ENCODE results near the gene ARRDC2. TPM values are rescaled to one million over a fixed set of nuclear protein-coding genes. Genes with fewer than 3 reads are reported as not detected.
"Not testable (repeated sequence)": the region's sequence is repeated elsewhere in the genome, so short reads cannot be mapped to it uniquely, and the experiment has no call there.

The ARRDC2 gene
- total RNA-seq, 1 donor from 2014 or later = 168 TPM

DNA sequence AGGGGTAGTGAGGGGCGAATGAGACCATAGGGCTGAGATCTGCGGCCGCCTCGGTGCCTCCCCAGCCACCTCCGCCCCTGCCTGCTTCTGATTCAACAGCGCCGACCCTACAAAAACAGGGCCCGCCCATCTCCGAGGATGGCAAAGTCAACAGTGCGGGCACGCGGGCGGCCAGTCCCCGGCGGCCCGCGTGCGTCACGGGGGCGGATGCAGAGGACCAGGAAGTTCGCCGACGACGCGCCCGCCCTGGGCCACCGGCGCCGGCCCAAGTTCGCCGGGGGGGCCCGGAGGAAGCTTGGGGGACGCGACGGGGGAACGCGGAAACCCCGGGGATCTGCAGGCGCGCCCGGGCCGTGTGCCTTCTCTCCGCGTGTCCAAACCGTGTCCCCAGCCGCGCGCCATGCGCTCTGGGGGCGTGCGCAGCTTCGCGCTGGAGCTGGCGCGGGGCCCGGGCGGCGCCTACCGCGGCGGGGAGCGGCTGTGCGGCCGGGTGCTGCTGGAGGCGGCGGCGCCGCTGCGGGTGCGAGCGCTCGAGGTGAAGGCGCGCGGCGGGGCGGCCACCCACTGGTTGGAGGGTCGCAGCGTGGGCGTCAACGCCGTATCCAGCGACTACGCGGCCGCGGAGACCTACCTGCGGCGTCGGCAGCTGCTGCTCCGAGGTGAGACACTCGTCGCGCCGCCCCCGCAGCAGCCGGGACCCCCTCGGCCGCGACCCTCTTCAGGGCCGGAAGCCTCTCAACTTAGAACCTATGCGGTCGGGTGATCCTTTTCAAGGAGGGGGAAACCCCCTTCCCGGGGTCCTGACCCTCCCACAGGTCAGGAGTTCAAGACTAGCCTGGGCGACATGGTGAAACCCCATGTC, 6.8 kb upstream of the ARRDC2 start:
- Mint-ChIP-seq H3K4me3 (peak overlapping the region; percentile 92), H3K27ac (peak overlapping the region; percentile 96), H3K27me3 (no peaks in the 10 kb centered on the region), H3K9me3 (no peaks in the 10 kb centered on the region), H3K36me3 (ENCODE audit: low read depth) (peaks cover 6% of the 10 kb centered on the region), H3K4me1 (peaks cover 37% of the 10 kb centered on the region)
- CTCF ChIA-PET = interaction anchor here (1.0 to 8.6 kb wide), 7 partner anchors 44 to 151 kb away, joined by 3 to 227 read pairs (median 3); partner anchors contain the start of gene CCDC124
- intact Hi-C loops (cut with micrococcal nuclease) = loop anchor here (1.0 to 10.0 kb wide), 7 partner anchors 53 to 246 kb away; partner anchors contain the start of genes FCHO1 and RPL18A
- peak; percentile 92 for DNase-seq
- TF ChIP-seq, protein P1, sequence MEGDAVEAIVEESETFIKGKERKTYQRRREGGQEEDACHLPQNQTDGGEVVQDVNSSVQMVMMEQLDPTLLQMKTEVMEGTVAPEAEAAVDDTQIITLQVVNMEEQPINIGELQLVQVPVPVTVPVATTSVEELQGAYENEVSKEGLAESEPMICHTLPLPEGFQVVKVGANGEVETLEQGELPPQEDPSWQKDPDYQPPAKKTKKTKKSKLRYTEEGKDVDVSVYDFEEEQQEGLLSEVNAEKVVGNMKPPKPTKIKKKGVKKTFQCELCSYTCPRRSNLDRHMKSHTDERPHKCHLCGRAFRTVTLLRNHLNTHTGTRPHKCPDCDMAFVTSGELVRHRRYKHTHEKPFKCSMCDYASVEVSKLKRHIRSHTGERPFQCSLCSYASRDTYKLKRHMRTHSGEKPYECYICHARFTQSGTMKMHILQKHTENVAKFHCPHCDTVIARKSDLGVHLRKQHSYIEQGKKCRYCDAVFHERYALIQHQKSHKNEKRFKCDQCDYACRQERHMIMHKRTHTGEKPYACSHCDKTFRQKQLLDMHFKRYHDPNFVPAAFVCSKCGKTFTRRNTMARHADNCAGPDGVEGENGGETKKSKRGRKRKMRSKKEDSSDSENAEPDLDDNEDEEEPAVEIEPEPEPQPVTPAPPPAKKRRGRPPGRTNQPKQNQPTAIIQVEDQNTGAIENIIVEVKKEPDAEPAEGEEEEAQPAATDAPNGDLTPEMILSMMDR (IDR thresholded peaks at IDR 0.05) = no peak
- peak; percentile 82 for ATAC-seq (ENCODE audit: low read depth)
- POLR2A ChIA-PET = interaction anchor here (0.6 to 5.5 kb wide), 53 partner anchors 8 to 1228 kb away, joined by 3 to 67 read pairs (median 5); partner anchors contain the start of genes CCDC124, IL12RB1, JAK3 and JUND

DNA sequence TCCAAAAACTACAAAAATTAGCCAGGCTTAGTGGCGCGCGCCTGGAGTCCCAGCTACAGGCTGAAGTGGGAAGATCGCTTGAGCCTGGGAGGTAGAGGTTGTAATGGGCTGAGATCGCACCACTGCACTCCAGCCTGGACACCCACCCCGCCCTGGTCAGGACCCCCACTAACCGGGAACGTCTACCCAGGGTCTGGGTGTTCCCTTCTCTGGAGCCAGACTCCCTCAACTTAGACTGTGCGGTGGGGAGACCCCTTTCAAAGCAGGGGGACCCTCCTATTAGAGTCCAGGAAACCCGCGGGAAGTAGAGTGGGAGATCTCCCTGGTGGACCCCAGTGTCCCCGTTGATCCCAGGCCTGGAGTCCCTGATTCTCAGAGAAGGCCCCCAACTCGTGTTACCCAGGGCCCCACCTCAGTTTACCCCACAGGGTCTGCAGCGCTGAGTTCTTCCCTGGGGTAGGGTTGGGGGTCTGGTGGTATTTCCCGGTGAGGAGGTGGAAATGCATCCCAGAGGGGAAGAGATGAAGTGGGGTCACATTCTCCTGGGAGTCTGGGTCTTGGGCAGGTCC, 6.1 kb upstream of the ARRDC2 start:
- Mint-ChIP-seq H3K27ac (peak overlapping the region; percentile 88), H3K4me3 (peak overlapping the region; percentile 92), H3K4me1 (peaks cover 37% of the 10 kb centered on the region), H3K9me3 (no peaks in the 10 kb centered on the region), H3K36me3 (ENCODE audit: low read depth) (peaks cover 13% of the 10 kb centered on the region), H3K27me3 (no peaks in the 10 kb centered on the region)
- DNase-seq = no peak
- TF ChIP-seq, protein P1 (IDR thresholded peaks at IDR 0.05) = no peak
- CTCF ChIA-PET = interaction anchor here (1.0 to 8.6 kb wide), 4 partner anchors 43 to 64 kb away, joined by 3 to 227 read pairs (median 4); no protein-coding TSS in a partner anchor
- intact Hi-C loops (cut with micrococcal nuclease) = loop anchor here (1.0 to 10.0 kb wide), 6 partner anchors 54 to 247 kb away; partner anchors contain the start of gene FCHO1
- no peak for ATAC-seq (ENCODE audit: low read depth)
- POLR2A ChIA-PET = interaction anchor here (0.6 to 5.5 kb wide), 30 partner anchors 12 to 279 kb away, joined by 3 to 67 read pairs (median 6); partner anchors contain the start of genes CCDC124, IL12RB1, JAK3 and JUND

DNA sequence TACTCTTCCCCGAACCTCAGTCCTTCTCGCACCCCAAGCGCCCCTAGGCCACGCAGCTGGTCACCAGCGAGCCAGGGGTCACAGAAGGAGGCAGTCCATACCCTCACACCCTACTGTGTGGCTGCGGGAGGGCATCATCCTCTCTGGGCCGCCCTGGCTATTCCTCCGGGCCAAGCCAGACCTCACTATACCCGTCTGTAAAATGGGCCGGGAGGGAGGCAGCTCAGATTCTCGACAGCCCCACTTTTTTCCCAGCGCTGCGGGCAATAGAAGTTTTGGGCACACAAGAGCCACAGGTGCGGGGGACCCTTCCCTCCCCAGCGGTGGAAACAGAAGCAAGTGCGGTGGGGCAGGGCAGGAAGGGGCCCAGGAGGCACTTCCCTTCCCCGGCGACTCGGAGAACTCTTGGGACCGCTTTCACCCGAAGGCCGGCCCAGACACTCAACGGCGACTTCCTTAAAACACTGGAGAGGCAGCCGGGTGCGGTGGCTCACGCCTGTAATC, 5.6 kb upstream of the ARRDC2 start:
- H3K9me3 Mint-ChIP-seq = no peaks in the 10 kb centered on the region
- peak overlapping the region; percentile 92 for H3K4me3 Mint-ChIP-seq
- intact Hi-C loops (cut with micrococcal nuclease) = loop anchor here (10.0 kb wide), 1 partner anchor 248 kb away; the partner anchor contains the start of gene FCHO1
- TF ChIP-seq, protein P1 (IDR thresholded peaks at IDR 0.05) = no peak
- peaks cover 38% of the 10 kb centered on the region for H3K4me1 Mint-ChIP-seq
- no peaks in the 10 kb centered on the region for H3K27me3 Mint-ChIP-seq
- DNase-seq (no peak), ATAC-seq (ENCODE audit: low read depth) (no peak)
- ChIA-PET POLR2A (interaction anchor here (0.6 to 5.5 kb wide), 14 partner anchors 17 to 599 kb away, joined by 3 to 67 read pairs (median 6); partner anchors contain the start of genes IL12RB1, MAST3, PIK3R2 and RPL18A), CTCF (interaction anchor here (1.0 kb wide), 1 partner anchor 64 kb away, joined by 4 read pairs; no protein-coding TSS in a partner anchor)
- peaks cover 18% of the 10 kb centered on the region for H3K36me3 Mint-ChIP-seq (ENCODE audit: low read depth)
- peak overlapping the region; percentile 88 for H3K27ac Mint-ChIP-seq

DNA sequence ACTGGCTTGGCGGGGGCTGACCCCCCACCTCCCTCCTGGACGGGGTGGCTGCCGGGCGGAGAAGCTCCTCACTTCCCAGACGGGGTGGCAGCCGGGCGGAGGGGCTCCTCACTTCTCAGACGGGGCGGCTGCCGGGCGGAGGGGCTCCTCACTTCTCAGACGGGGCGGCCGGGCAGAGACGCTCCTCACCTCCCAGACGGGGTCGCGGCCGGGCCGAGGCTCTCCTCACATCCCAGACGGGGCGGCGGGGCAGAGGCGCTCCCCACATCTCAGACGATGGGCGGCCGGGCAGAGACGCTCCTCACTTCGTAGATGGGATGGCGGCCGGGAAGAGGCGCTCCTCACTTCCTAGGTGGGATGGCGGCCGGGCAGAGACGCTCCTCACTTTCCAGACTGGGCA, 2.2 kb upstream of the ARRDC2 start:
- CTCF ChIA-PET = interaction anchor here (3.4 kb wide), 1 partner anchor 54 kb away, joined by 91 read pairs; no protein-coding TSS in a partner anchor
- intact Hi-C loops (cut with micrococcal nuclease) = loop anchor here (10.0 kb wide), 1 partner anchor 251 kb away; the partner anchor contains the start of gene FCHO1
- peaks cover 43% of the 10 kb centered on the region for H3K36me3 Mint-ChIP-seq (ENCODE audit: low read depth)

More for the DNA sequence above, 2.2 kb upstream of the ARRDC2 start:
- not testable (repeated sequence) for H3K9me3 Mint-ChIP-seq; H3K27me3 Mint-ChIP-seq; ATAC-seq (ENCODE audit: low read depth); DNase-seq; H3K4me3 Mint-ChIP-seq; H3K27ac Mint-ChIP-seq
- POLR2A ChIA-PET = interaction anchor here (7.0 kb wide), 1 partner anchor 53 kb away, joined by 190 read pairs; no protein-coding TSS in a partner anchor
- H3K4me1 Mint-ChIP-seq = peaks cover 38% of the 10 kb centered on the region
